Astrocyte of the cerebellum (primary cell): ENCODE measurements around the gene POLE4.

Experiments
- DNase-seq: peaks from one replicate; pipeline ENCODE4 v3.0.0-alpha.2; 2011; ENCODE audit warnings: low read depth
- H3K4me3 ChIP-seq: 2 replicates; pipeline ENCODE4 v1.5.1; 2011; ENCODE audit warnings: mild to moderate bottlenecking, low read depth, low read length, moderate library complexity
- CTCF ChIP-seq: IDR thresholded peaks from 2 replicates; pipeline ENCODE4 v1.5.1; 2012; ENCODE audit warnings: low read length, low read depth, moderate library complexity, mild to moderate bottlenecking; ENCODE audit errors: missing control alignments
- in situ Hi-C: cut with HindIII; loops from 2 replicates; pipeline ENCODE4 v1.10.0; 2017; ENCODE audit warnings: low sequenced_read_pairs

POLE4 gene

GRCh38 chr2:74939919-74940812 lies 18.3 kb upstream of the POLE4 start:
- TF ChIP-seq CTCF: no peak
- in situ Hi-C loops: loop anchor here (25.0 kb wide), 1 partner anchor 472 kb away; no protein-coding TSS in a partner anchor

GRCh38 chr2:74941284-74941683 lies 17.2 kb upstream of the POLE4 start:
- in situ Hi-C loops: loop anchor here (25.0 kb wide), 1 partner anchor 471 kb away; no protein-coding TSS in a partner anchor
- TF ChIP-seq CTCF: no peak
- H3K4me3 ChIP-seq: no peak overlapping the region
- no peak for DNase-seq

More at GRCh38 chr2:74939919-74940812, 18.3 kb upstream of the POLE4 start:
- no peak overlapping the region for H3K4me3 ChIP-seq
- no peak for DNase-seq

- no peak overlapping the region for H3K4me3 ChIP-seq
- DNase-seq: no peak
- in situ Hi-C loops: loop anchor here (25.0 kb wide), 1 partner anchor 470 kb away; no protein-coding TSS in a partner anchor
- TF ChIP-seq CTCF: no peak
Observed at GRCh38 chr2:74942263-74942662, 16.2 kb upstream of the POLE4 start.

- no peak for TF ChIP-seq CTCF
- in situ Hi-C loops: loop anchor here (25.0 kb wide), 1 partner anchor 467 kb away; no protein-coding TSS in a partner anchor
- H3K4me3 ChIP-seq: no peak overlapping the region
- no peak for DNase-seq
Observed at GRCh38 chr2:74944987-74945787, 13.3 kb upstream of the POLE4 start.

- peak; percentile 78 for DNase-seq
- TF ChIP-seq CTCF: no peak
- no peak overlapping the region for H3K4me3 ChIP-seq
- in situ Hi-C loops: loop anchor here (25.0 kb wide), 1 partner anchor 466 kb away; no protein-coding TSS in a partner anchor
Observed at GRCh38 chr2:74945788-74946331, 12.6 kb upstream of the POLE4 start.

GRCh38 chr2:74947703-74948102 lies 10.7 kb upstream of the POLE4 start:
- no peak for DNase-seq
- in situ Hi-C loops: loop anchor here (25.0 kb wide), 1 partner anchor 465 kb away; no protein-coding TSS in a partner anchor
- TF ChIP-seq CTCF: no peak
- H3K4me3 ChIP-seq: no peak overlapping the region
